SK-N-SH treated with all-trans-retinoic acid at 6 μM for 48 hours (cell line): Measurements from ENCODE around the gene POLQ.

Experiments used
- ATAC-seq: fragments of 200-7000 bp; cut with Tn5 transposase; 3 replicates; pipeline ENCODE4 v1.9.1; 2020; ENCODE audit warnings: mild to moderate bottlenecking, moderate library complexity
- ARNTL ChIP-seq: fragments of 450-650 bp; formaldehyde crosslinking; IDR thresholded peaks from 2 replicates; pipeline ENCODE4 v1.5.0; 2020; ENCODE audit warnings: low read depth, mild to moderate bottlenecking, moderate library complexity, borderline replicate concordance
- BACH2 ChIP-seq: fragments of 250-450 bp; sonication (Bioruptor Pico); IDR thresholded peaks from 2 replicates; pipeline ENCODE4 v1.9.0; 2021; ENCODE audit warnings: mild to moderate bottlenecking, borderline replicate concordance
- ESRRG ChIP-seq: fragments of 250-450 bp; sonication (Bioruptor Pico); IDR thresholded peaks from 2 replicates; pipeline ENCODE4 v1.6.1; 2021; ENCODE audit warnings: mild to moderate bottlenecking
- GLIS3 ChIP-seq: fragments of 250-450 bp; sonication (Bioruptor Pico); IDR thresholded peaks from 2 replicates; pipeline ENCODE4 v1.5.0; 2020; ENCODE audit warnings: mild to moderate bottlenecking, moderate library complexity
- ISL1 ChIP-seq: fragments of 250-450 bp; sonication (Bioruptor Pico); IDR thresholded peaks from 2 replicates; pipeline ENCODE4 v2.1.2; 2022; ENCODE audit warnings: mild to moderate bottlenecking, moderate library complexity
- PPARA ChIP-seq: fragments of 250-450 bp; sonication (Bioruptor Pico); IDR thresholded peaks from 2 replicates; pipeline ENCODE4 v1.5.0; 2020; ENCODE audit warnings: mild to moderate bottlenecking, borderline replicate concordance
- RARB ChIP-seq: fragments of 250-450 bp; sonication (Bioruptor Pico); IDR thresholded peaks from 2 replicates; pipeline ENCODE4 v1.8.0; 2021; ENCODE audit warnings: mild to moderate bottlenecking, moderate library complexity
- SNAI2 ChIP-seq: fragments of 250-450 bp; sonication (Bioruptor Pico); IDR thresholded peaks from 2 replicates; pipeline ENCODE4 v1.5.0; 2020; ENCODE audit warnings: mild to moderate bottlenecking, moderate library complexity
- TCF4 ChIP-seq: fragments of 250-450 bp; sonication (Bioruptor Pico); IDR thresholded peaks from 2 replicates; pipeline ENCODE4 v1.8.0; 2021; ENCODE audit warnings: mild to moderate bottlenecking, moderate library complexity, borderline replicate concordance
- TOX ChIP-seq: fragments of 250-450 bp; sonication (Bioruptor Pico); IDR thresholded peaks from 2 replicates; pipeline ENCODE4 v1.8.0; 2021; ENCODE audit warnings: mild to moderate bottlenecking, moderate library complexity, borderline replicate concordance
- ZFP3 ChIP-seq: fragments of 250-450 bp; sonication (Bioruptor Pico); IDR thresholded peaks from 2 replicates; pipeline ENCODE4 v1.5.0; 2020; ENCODE audit warnings: mild to moderate bottlenecking, moderate library complexity
- ZFP30 ChIP-seq: fragments of 450-650 bp; formaldehyde crosslinking; IDR thresholded peaks from 2 replicates; pipeline ENCODE4 v1.5.0; 2022; ENCODE audit warnings: mild to moderate bottlenecking, moderate library complexity
- ZNF565 ChIP-seq: fragments of 450-650 bp; formaldehyde crosslinking; conservative IDR thresholded peaks from 2 replicates; pipeline ENCODE4 v1.5.0; 2020; ENCODE audit warnings: low read depth, mild to moderate bottlenecking, moderate library complexity
- ZNF8 ChIP-seq: fragments of 450-650 bp; formaldehyde crosslinking; IDR thresholded peaks from 2 replicates; pipeline ENCODE4 v1.5.0; 2020; ENCODE audit warnings: mild to moderate bottlenecking, moderate library complexity
- TF ChIP-seq, protein P1 (sequence below): fragments of 250-450 bp; sonication (Bioruptor Pico); IDR thresholded peaks from 2 replicates; pipeline ENCODE4 v1.5.0; 2020; ENCODE audit warnings: mild to moderate bottlenecking, moderate library complexity
- TF ChIP-seq, protein P2 (sequence below): fragments of 250-450 bp; sonication (Bioruptor Pico); IDR thresholded peaks from 2 replicates; pipeline ENCODE4 v1.5.1; 2020; ENCODE audit warnings: low read depth, mild to moderate bottlenecking, moderate library complexity
- TF ChIP-seq, protein P3 (sequence below): fragments of 250-450 bp; sonication (Bioruptor Pico); IDR thresholded peaks from 2 replicates; pipeline ENCODE4 v1.5.1; 2021; ENCODE audit warnings: mild to moderate bottlenecking, moderate library complexity
- TF ChIP-seq, protein P4 (sequence below): fragments of 250-450 bp; sonication (Bioruptor Pico); IDR thresholded peaks from 2 replicates; pipeline ENCODE4 v1.8.0; 2020; ENCODE audit warnings: mild to moderate bottlenecking, moderate library complexity, borderline replicate concordance

POLQ gene

DNA sequence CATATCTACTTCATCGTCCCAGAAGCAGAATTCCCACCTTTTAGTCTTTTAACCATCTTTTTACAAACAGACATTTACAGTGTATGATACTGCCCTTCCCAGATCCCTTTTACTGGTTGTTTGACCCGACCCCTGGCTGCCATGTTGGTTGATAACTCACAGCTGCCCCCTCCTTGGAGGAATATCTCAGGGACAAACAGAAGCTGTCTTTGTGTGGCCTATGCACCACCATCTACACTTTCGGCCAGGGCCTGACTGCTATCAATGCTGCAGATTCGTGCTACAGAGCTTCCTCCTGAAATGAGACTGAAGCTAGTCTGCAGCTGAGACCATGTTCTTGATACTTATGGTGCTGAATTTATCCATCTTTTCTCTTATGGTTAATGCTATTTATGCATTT is 6.6 kb upstream of the POLQ start (continued):
- TF ChIP-seq, protein P1, sequence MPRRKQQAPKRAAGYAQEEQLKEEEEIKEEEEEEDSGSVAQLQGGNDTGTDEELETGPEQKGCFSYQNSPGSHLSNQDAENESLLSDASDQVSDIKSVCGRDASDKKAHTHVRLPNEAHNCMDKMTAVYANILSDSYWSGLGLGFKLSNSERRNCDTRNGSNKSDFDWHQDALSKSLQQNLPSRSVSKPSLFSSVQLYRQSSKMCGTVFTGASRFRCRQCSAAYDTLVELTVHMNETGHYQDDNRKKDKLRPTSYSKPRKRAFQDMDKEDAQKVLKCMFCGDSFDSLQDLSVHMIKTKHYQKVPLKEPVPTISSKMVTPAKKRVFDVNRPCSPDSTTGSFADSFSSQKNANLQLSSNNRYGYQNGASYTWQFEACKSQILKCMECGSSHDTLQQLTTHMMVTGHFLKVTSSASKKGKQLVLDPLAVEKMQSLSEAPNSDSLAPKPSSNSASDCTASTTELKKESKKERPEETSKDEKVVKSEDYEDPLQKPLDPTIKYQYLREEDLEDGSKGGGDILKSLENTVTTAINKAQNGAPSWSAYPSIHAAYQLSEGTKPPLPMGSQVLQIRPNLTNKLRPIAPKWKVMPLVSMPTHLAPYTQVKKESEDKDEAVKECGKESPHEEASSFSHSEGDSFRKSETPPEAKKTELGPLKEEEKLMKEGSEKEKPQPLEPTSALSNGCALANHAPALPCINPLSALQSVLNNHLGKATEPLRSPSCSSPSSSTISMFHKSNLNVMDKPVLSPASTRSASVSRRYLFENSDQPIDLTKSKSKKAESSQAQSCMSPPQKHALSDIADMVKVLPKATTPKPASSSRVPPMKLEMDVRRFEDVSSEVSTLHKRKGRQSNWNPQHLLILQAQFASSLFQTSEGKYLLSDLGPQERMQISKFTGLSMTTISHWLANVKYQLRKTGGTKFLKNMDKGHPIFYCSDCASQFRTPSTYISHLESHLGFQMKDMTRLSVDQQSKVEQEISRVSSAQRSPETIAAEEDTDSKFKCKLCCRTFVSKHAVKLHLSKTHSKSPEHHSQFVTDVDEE (CRISPR knock-in tag): no peak
- TF ChIP-seq SNAI2 (CRISPR knock-in tag): no peak
- no peak for TF ChIP-seq ISL1
- no peak for TF ChIP-seq ZNF8 (CRISPR knock-in tag)
- no peak for TF ChIP-seq ZFP3 (CRISPR knock-in tag)
- no peak for TF ChIP-seq ZNF565 (CRISPR knock-in tag)
- TF ChIP-seq, all 23 proteins: peak for 0

DNA sequence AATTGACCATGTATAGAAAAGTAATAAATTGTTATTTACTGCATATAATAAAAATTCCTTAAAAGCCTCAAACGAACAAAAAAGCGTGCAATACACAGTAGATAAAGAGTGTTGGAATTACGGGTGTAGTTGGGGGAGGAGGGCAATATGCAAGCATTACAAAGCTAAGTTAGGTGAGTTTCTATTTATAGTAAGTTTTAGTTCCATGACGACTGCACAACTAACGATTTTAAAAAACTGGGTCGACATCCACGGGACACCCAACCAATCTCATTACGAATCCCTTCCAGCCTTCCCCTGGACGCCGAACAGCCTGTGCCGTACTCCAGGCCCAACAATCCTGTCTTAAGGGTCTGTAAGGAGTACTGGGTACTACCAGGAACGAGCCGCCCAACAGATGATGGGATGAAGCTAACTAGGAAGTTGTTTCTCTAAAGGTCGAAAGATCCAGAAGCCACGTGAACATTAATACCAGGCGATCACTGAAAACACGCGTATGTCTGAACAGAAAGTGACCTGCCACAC is 677 bp downstream of the POLQ start:
- ATAC-seq: peak; percentile 48
- no peak for TF ChIP-seq TOX
- TF ChIP-seq, protein P2, sequence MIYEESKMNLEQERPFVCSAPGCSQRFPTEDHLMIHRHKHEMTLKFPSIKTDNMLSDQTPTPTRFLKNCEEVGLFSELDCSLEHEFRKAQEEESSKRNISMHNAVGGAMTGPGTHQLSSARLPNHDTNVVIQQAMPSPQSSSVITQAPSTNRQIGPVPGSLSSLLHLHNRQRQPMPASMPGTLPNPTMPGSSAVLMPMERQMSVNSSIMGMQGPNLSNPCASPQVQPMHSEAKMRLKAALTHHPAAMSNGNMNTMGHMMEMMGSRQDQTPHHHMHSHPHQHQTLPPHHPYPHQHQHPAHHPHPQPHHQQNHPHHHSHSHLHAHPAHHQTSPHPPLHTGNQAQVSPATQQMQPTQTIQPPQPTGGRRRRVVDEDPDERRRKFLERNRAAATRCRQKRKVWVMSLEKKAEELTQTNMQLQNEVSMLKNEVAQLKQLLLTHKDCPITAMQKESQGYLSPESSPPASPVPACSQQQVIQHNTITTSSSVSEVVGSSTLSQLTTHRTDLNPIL: no peak
- no peak for TF ChIP-seq GLIS3 (CRISPR knock-in tag)
- TF ChIP-seq RARB (CRISPR knock-in tag): no peak
- TF ChIP-seq BACH2: no peak
- no peak for TF ChIP-seq TCF4 (CRISPR knock-in tag)

DNA sequence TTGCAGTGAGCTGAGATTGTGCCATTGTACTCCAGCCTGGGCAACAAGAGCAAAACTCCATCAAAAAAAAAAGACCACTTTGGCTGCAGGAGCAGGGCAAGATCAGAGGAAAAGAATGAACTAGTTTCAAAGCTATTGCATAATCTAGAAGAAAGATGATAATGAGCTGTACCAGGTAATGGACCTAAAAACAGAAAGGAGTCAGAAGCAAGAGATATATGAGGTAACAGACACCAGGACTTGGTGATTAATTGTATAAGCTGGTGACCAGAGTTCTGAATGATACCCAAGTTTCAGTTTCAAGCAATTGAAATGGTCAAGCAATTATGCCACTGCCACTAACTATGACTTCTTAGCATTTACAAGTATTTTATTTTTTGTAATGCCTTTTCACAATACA is 2.9 kb downstream of the POLQ start:
- no peak for TF ChIP-seq ARNTL
- TF ChIP-seq, protein P2: no peak
- TF ChIP-seq ISL1: no peak
- TF ChIP-seq, protein P3, sequence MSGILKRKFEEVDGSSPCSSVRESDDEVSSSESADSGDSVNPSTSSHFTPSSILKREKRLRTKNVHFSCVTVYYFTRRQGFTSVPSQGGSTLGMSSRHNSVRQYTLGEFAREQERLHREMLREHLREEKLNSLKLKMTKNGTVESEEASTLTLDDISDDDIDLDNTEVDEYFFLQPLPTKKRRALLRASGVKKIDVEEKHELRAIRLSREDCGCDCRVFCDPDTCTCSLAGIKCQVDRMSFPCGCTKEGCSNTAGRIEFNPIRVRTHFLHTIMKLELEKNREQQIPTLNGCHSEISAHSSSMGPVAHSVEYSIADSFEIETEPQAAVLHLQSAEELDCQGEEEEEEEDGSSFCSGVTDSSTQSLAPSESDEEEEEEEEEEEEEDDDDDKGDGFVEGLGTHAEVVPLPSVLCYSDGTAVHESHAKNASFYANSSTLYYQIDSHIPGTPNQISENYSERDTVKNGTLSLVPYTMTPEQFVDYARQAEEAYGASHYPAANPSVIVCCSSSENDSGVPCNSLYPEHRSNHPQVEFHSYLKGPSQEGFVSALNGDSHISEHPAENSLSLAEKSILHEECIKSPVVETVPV (CRISPR knock-in tag): no peak
- TF ChIP-seq, protein P1 (CRISPR knock-in tag): no peak
- no peak for TF ChIP-seq ZFP3 (CRISPR knock-in tag)
- TF ChIP-seq PPARA (CRISPR knock-in tag): no peak
- TF ChIP-seq ESRRG (CRISPR knock-in tag): no peak
- no peak for TF ChIP-seq ZFP30 (CRISPR knock-in tag)
- TF ChIP-seq ZNF565 (CRISPR knock-in tag): no peak
- TF ChIP-seq RARB (CRISPR knock-in tag): no peak
- TF ChIP-seq GLIS3 (CRISPR knock-in tag): no peak
- TF ChIP-seq, all 23 proteins: peak for 0
- ATAC-seq: no peak

DNA sequence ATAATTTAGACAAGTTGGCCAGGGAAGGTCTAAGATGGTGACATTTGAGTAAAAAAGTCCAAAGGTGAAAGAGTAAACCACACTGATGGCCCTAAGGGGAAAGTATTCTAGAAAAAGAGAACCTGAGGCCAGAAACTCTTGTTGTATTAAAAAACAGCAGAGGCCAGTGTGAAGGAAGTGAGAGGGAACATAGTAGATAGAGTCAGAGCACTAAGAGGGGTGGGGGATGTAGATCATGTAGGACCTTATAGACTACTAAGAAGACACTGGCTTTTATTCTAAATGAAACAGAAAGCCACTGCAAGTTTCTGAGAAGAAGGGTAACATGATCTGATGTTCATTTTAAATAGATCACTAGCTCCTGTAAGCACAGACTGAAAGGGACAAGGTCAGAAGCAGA is 14.5 kb downstream of the POLQ start:
- TF ChIP-seq ARNTL: no peak
- no peak for TF ChIP-seq GLIS3 (CRISPR knock-in tag)
- no peak for ATAC-seq

DNA sequence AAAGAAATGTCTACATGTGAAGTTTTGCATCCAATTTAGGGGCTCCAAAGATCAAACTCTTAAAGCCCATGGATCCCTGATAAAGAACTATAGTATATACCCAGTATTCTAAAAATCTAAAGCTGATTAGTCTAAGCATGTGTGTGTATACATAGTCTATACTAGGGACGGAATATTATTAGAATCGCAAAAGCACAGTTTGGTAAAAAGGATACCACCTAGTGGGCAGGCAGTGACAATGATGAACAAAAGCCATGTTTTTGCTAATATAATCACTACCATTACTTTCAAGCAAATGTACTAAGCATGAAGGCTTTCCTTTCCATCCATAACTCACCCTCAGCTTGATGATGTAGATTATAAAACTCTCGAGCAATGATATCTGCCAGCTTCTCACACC is 16.5 kb downstream of the POLQ start:
- TF ChIP-seq, protein P4, sequence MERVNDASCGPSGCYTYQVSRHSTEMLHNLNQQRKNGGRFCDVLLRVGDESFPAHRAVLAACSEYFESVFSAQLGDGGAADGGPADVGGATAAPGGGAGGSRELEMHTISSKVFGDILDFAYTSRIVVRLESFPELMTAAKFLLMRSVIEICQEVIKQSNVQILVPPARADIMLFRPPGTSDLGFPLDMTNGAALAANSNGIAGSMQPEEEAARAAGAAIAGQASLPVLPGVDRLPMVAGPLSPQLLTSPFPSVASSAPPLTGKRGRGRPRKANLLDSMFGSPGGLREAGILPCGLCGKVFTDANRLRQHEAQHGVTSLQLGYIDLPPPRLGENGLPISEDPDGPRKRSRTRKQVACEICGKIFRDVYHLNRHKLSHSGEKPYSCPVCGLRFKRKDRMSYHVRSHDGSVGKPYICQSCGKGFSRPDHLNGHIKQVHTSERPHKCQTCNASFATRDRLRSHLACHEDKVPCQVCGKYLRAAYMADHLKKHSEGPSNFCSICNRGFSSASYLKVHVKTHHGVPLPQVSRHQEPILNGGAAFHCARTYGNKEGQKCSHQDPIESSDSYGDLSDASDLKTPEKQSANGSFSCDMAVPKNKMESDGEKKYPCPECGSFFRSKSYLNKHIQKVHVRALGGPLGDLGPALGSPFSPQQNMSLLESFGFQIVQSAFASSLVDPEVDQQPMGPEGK (CRISPR knock-in tag): no peak
- no peak for TF ChIP-seq SNAI2 (CRISPR knock-in tag)
- ATAC-seq: peak; percentile 71
